Measurements from ENCODE around the gene MEPCE. TPM values are rescaled to one million over a fixed set of nuclear protein-coding genes. Genes with fewer than 3 reads are reported as not detected.

Gene MEPCE
- total and polyA plus RNA-seq, 10 of the 15 experiments (the other 5 are each of a cell fraction or from before 2014, with no cell fraction given), result 8.2 to 48.0 (median 22.1) TPM

GRCh38 chr7:100457033-100457432, 27.4 kb downstream of the MEPCE start (continued):
- TF ChIP-seq NFXL1 (IDR thresholded peaks at IDR 0.05; ENCODE audit: borderline replicate concordance), result no peak

GRCh38 chr7:100464210-100464660, 34.6 kb downstream of the MEPCE start, which contains the start of gene SPACDR:
SPACDR (minus strand) TSS chr7:100464260; CDS start chr7:100464025, 235 bp downstream.
- peaks cover 4 to 6% of the 10 kb centered on the region in 2 experiments; a peak in 3 of 4 replicates for H3K36me3 ChIP-seq (ENCODE audit: control insufficient read depth in 2 of 2, insufficient read depth in 2 of 2, low read length in 1 of 2)
- H3K4me1 ChIP-seq (ENCODE audit: control insufficient read depth, insufficient read depth, low read length), result no peaks in the 10 kb centered on the region
- no peak within 1 kb of the TSS for H2AFZ ChIP-seq (ENCODE audit: control insufficient read depth, low read depth, low read length)
- H3K4me2 ChIP-seq (ENCODE audit: control insufficient read depth, insufficient read depth), result no peak within 1 kb of the TSS
- no peak within 1 kb of the TSS for H3K27ac ChIP-seq (ENCODE audit: control insufficient read depth, insufficient read depth)
- ATAC-seq (no peak), FAIRE-seq (no peak), DNase-seq (ENCODE audit: low read depth, low spot score) (no peak)
- 96% methylated on average over 6 of the region's 7 CpGs for WGBS (ENCODE audit: insufficient coverage, insufficient replicate concordance, low lambda C conversion rate, missing lambda C conversion rate)
- RAD21 ChIA-PET (ENCODE audit: unreplicated experiment), result no interaction called here
- intact Hi-C loops (cut with micrococcal nuclease; ENCODE audit: unreplicated experiment), result no loop called here
- POLR2A ChIA-PET, result interaction anchor here (0.9 kb wide), 1 partner anchor 31 kb away, joined by 5 read pairs; no protein-coding TSS in a partner anchor
- in situ Hi-C loops (cut with MboI), result loop anchor here (25.0 kb wide), 1 partner anchor 223 kb away; the partner anchor contains the start of gene GIGYF1
- H3K4me3 ChIP-seq, result no peak within 1 kb of the TSS
- no TSS peak for BruUV-seq (replicated peaks)
- no peaks in the 10 kb centered on the region for H4K20me1 ChIP-seq (ENCODE audit: control insufficient read depth, insufficient read depth)
- H3K9ac ChIP-seq (ENCODE audit: control insufficient read depth, insufficient read depth, low read length), result no peak within 1 kb of the TSS
- H3K27me3 ChIP-seq (replicated peaks in 1 of 2; ENCODE audit: control insufficient read depth in 2 of 2, insufficient read depth in 2 of 2, low read length in 1 of 2), result no peaks in the 10 kb centered on the region
- H3K79me2 ChIP-seq (ENCODE audit: control insufficient read depth, insufficient read depth, low read length), result 0 out of 2 replicates have a peak, but pooled peaks cover under 1% of the 10 kb centered on the region
- no peaks in the 10 kb centered on the region for H3K9me3 ChIP-seq (replicated peaks; ENCODE audit: control insufficient read depth, insufficient read depth, low read length)
- CTCF ChIA-PET, result no interaction called here
- SMC1A ChIA-PET (ENCODE audit: uncharacterized antibody, unreplicated experiment), result interaction anchor here (0.9 to 1.5 kb wide), 2 partner anchors 19 to 148 kb away, joined by 3 read pairs; partner anchors contain the start of gene MOSPD3
- no peak for TF ChIP-seq SPI1 (IDR thresholded peaks at IDR 0.05; ENCODE audit: borderline replicate concordance, insufficient read depth, low read depth, low read length)
- no peak for TF ChIP-seq ATF7 (IDR thresholded peaks at IDR 0.05; ENCODE audit: low read depth)
- TF ChIP-seq PRDM15 (CRISPR knock-in tag; IDR thresholded peaks at IDR 0.05), result no peak
- TF ChIP-seq TCF12 (IDR thresholded peaks at IDR 0.05; ENCODE audit: low read depth, low read length), result no peak
- no peak for TF ChIP-seq TBL1XR1 (IDR thresholded peaks at IDR 0.05; ENCODE audit: low read depth, low read length)
- TF ChIP-seq CEBPB (IDR thresholded peaks at IDR 0.05; ENCODE audit: borderline replicate concordance in 1 of 2, low read depth in 2 of 2, low read length in 2 of 2), result no peak
- no peak for TF ChIP-seq NFYA (IDR thresholded peaks at IDR 0.05; ENCODE audit: borderline replicate concordance, low read depth, low read length)
- no peak for TF ChIP-seq TCF3 (IDR thresholded peaks at IDR 0.05; ENCODE audit: borderline replicate concordance, insufficient read depth, low read depth, low read length)
- TF ChIP-seq ZZZ3 (IDR thresholded peaks at IDR 0.05; ENCODE audit: control insufficient read depth, insufficient read length, low read depth), result no peak
- TF ChIP-seq YBX1 (IDR thresholded peaks at IDR 0.05), result no peak
- no peak for TF ChIP-seq ZNF592 (IDR thresholded peaks at IDR 0.05)
- TF ChIP-seq ZNF274 (IDR thresholded peaks at IDR 0.05; ENCODE audit: insufficient read depth, insufficient read length), result no peak
- no peak for TF ChIP-seq RFX5 (IDR thresholded peaks at IDR 0.05; ENCODE audit: low read depth, low read length)
- no peak for TF ChIP-seq ZNF207 (IDR thresholded peaks at IDR 0.05; ENCODE audit: borderline replicate concordance)
- no peak for TF ChIP-seq CREM (IDR thresholded peaks at IDR 0.05; ENCODE audit: low read depth)

All from GM12878 (cell line).